HG02973 (cell line): ENCODE data around the gene MRPL23.

ENCODE experiments used
- ATAC-seq: cut with Tn5 transposase; IDR thresholded peaks from one replicate; pipeline ENCODE4 v1.9.1; 2021; ENCODE audit warnings: moderate library complexity; ENCODE audit not compliant: unreplicated experiment

Gene MRPL23

DNA sequence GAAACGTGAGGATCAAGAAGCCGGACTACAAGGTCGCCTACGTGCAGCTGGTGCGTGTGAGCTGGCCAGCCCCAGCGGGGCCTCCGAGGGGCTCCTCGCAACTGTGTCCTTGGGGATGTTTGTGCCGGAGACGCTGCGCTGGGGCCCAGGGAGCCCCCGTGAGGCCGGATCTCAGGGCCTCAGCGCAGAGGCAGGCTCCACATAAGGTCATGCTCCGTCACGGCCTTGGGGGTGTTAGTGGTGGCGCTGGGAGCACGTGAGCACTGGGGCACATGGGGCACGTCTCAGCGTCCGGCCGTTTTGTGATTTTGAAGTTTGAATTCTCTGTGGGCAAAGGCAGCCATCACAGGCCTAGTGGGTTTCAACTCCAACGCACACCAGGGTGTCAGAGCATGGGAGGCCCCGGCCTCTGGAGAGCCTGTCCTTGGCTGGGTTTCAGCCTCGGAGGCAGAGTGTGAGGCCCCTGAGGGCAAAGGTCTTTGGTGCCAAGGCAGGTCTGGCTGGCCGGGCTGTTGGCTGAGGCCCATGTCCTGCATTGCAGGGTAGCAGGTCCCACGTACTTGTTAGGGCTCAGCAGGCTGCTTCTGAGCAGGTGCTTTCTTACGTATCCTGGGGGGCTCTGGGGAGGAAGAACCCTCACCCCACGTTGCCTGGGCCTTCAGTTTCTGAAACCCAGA lies 5.8 kb downstream of the MRPL23 start:
- ATAC-seq, result no peak

- no peak for ATAC-seq
Measured at GRCh38 chr11:1953489-1954266, 6.5 kb downstream of the MRPL23 start.

DNA sequence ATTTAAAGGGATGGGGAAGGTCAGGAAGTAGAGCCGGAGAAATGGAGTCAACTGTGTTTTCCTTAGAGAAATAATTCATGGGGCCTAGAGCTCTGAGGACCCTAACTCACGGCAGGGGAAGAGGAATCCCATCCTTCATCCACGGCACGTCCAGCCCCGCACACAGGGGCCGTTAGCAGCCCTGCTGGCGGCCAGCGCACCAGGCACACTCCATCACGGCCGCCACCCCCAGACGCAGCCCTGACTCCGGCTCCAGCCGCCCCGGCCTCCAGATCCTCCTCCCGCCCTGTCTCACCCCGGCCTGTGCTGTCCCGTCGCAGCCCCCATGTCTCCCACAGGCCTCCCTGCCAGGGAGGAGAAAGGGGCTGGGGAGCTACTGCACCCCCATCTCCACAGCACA lies 11.2 kb downstream of the MRPL23 start:
- no peak for ATAC-seq

- no peak for ATAC-seq
Measured at GRCh38 chr11:1959786-1960185, 12.7 kb downstream of the MRPL23 start.

- ATAC-seq, result no peak
Measured at GRCh38 chr11:1963864-1964263, 16.7 kb downstream of the MRPL23 start.

- no peak for ATAC-seq
Measured at GRCh38 chr11:1964348-1964747, 17.2 kb downstream of the MRPL23 start.

GRCh38 chr11:1964955-1965354 lies 17.8 kb downstream of the MRPL23 start:
- no peak for ATAC-seq

DNA sequence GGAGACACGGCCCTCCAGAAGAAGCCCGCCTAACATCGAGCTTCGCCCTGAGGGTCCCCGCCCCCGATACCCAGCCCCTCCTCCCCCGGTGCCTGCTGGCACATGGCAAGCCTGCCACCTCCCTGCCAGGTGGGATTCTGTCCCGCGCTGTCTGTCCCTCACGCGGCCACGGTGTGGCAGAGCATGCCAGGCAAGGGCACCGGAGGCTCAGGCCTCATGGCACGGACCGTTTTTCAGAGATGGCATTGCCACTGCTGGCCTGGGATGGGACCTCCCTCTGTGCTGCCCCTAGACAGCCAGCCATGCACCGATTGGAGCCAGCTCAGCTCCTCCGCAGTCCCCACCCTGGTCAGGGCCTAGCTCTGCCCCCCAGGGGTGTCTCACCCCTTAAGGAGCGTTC lies 19.4 kb downstream of the MRPL23 start:
- no peak for ATAC-seq

DNA sequence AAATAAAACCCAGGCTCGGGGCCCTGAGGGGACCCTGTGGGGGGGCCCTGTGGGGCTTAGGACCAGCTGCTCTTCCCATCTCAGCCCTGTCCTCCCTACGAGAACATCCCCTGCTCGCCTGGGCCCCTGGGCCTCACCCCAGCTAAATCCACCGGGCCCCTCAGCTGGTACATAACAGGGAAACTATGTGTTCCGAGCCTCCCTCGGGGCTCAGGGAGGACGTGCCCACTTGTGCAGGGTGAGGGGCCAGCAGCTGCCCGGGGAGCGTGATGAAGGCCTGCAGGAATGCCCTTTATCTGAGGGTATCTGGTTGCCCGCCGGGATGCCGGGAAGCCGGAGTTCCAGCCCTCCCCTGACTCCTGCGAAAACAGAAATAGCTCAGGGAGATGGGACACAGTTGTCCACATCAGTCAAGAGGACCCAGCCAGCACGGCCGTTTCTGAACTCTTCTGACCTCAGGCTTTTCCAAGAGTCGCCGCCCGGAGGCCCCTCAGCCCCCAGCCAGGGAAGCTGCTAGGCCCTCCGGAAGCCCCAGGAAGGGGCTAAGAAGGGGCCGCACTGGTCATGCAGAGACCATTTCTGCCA lies 20.6 kb downstream of the MRPL23 start:
- ATAC-seq, result no peak

DNA sequence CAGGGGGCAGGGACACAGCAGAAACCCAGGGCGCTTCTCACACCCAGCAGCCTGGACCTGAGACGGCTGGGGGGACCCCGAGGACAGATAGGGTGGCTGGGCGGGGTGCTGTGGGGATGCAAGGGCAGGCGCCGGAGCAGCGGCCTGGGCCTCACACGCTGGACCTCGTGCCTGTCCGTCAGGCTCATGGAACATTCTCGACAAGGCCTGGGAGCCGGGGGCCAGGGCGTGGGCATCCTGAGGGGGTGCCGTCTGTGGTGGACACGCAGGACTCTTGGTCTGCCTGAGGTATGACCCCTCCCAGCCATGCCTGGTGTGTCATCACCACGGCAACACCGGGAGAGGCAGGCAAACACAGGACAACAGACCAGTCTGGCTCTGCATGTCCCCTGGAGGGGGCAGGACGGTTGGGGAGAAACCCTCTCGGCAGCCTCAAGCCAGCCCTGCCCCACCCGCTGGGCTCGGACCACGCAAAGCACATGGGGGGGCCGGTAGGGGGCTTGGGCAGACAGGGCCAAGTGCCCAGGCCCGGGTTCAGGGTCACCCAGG lies 21.4 kb downstream of the MRPL23 start:
- no peak for ATAC-seq

- ATAC-seq, result no peak
Measured at GRCh38 chr11:1969035-1969434, 21.9 kb downstream of the MRPL23 start.

GRCh38 chr11:1969776-1970175 lies 22.6 kb downstream of the MRPL23 start:
- ATAC-seq, result no peak

DNA sequence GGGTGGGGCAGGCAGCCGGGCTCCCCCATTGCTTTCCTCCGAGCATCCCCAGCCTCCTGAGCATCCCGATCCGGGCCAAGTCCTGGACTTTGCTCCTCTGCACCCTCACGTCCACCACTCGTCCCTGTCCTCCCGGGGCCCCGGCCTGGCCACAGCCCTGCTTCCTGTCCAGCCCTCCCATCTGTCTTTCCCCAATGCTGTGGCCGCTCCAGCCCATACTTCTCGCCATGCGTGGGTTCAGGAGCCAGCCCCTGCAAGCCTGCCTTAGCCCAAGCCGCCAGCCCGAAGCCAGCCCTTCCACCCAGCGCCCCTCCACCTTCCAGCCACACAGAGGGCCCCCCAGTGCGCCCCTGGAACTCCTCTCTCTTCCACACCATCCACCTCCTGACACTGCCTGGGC lies 23.8 kb downstream of the MRPL23 start:
- ATAC-seq, result no peak

- no peak for ATAC-seq
Measured at GRCh38 chr11:1975185-1975584, 28.1 kb downstream of the MRPL23 start.

- ATAC-seq, result no peak
Measured at GRCh38 chr11:1978720-1979473, 31.8 kb downstream of the MRPL23 start.

- ATAC-seq, result no peak
Measured at GRCh38 chr11:1979607-1980006, 32.5 kb downstream of the MRPL23 start.

GRCh38 chr11:1982873-1983600 lies 35.9 kb downstream of the MRPL23 start:
- ATAC-seq, result no peak

DNA sequence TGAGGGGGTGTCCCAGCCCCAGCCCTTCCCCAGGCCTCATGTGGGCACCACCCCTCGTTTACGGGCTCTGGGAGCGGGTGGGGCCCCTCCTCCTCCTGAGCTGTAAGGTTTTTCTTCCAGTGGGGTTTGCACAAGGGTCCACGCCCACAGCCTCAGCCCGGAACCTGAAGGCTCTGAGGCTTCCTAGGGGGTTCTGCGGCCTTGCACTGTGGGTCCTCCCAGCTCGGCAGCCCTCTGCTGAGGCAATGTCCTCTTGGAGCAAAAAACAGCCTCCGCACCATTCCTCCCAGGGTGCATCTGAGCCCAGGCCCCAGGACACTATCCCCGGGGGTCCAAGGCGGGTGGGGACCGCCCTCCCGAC lies 36.4 kb downstream of the MRPL23 start:
- ATAC-seq, result no peak

GRCh38 chr11:1987024-1987423 lies 39.9 kb downstream of the MRPL23 start:
- no peak for ATAC-seq

GRCh38 chr11:1988174-1988573 lies 41.0 kb downstream of the MRPL23 start:
- ATAC-seq, result no peak
